Stomach (tissue), 9 donors: ENCODE results near the gene TIMM44. TPM values are rescaled to one million over a fixed set of nuclear protein-coding genes. Genes with fewer than 3 reads are reported as not detected.
A peak's percentile ranks its signal among the peaks of the same experiment; 100 is the strongest.

ENCODE experiments used
- DNase-seq, 2 donors: peaks; one replicate each; pipeline versions ENCODE4 v3.0.0 to v3.0.0-alpha.2; 2013 to 2019
- H3K27ac ChIP-seq, 5 donors: fragments of 200-600 bp in 4 of 5; sonication (generic) in 4 of 5; one replicate each; pipeline ENCODE4 v1.5.1; 2013 to 2019; ENCODE audit warnings: mild to moderate bottlenecking in 1 of 5, moderate library complexity in 1 of 5
- H3K27me3 ChIP-seq, 3 donors: fragments of 200-600 bp; sonication (generic); one replicate each; pipeline ENCODE4 v1.5.1; 2017 to 2019; ENCODE audit warnings: mixed run types in 1 of 3
- H3K36me3 ChIP-seq, 4 donors: fragments of 200-600 bp; sonication (generic); 1 replicate in 3 of 4; 2 replicates in 1 of 4; pipeline ENCODE4 v1.5.1; 2016 to 2019
- H3K4me1 ChIP-seq, 4 donors: fragments of 200-600 bp; sonication (generic); one replicate each; pipeline ENCODE4 v1.5.1; 2016 to 2019
- H3K4me3 ChIP-seq, 4 donors: fragments of 200-600 bp; sonication (generic) in 3 of 4; one replicate each; pipeline ENCODE4 v1.5.1; 2016 to 2019; ENCODE audit warnings: mild to moderate bottlenecking in 1 of 4
- H3K9me3 ChIP-seq, 4 donors: fragments of 200-600 bp; sonication (generic); one replicate each; pipeline ENCODE4 v1.5.1; 2016 to 2019
- EP300 ChIP-seq: sonication (generic); formaldehyde crosslinking; IDR thresholded peaks from one replicate; pipeline ENCODE4 v1.6.1; 2017; ENCODE audit warnings: antibody characterized with exemption
- POLR2A ChIP-seq, 4 donors: fragments of 450-650 bp; IDR thresholded peaks; one replicate each; pipeline ENCODE4 v1.6.1; 2016; ENCODE audit warnings: antibody characterized with exemption in 4 of 4, control low read depth in 2 of 4, mild to moderate bottlenecking in 1 of 4, moderate library complexity in 1 of 4
- POLR2AphosphoS5 ChIP-seq, 3 donors: sonication (generic); formaldehyde crosslinking; IDR thresholded peaks; one replicate each; pipeline ENCODE4 v1.6.1; 2016; ENCODE audit warnings: antibody characterized with exemption in 3 of 3
- WGBS, 5 donors: extraction: QIAGEN DNeasy Blood & Tissue Kit in 3 of 5; methylation state at CpG; one replicate each; pipeline versions ENCODE4 v1.1.5 to v1.1.7; 2013 to 2018; 5-methylcytosine and 5-hydroxymethylcytosine counted together
- intact Hi-C: fragments of 100-400 bp; cut with DNase I; formaldehyde crosslinking; loops from one replicate; pipeline ENCODE4 v1.15.1; 2023; ENCODE audit warnings: low total_unique reads
- polyA plus RNA-seq, 3 donors: library from polyadenylated mRNA; stranded (reverse); fragments of 200-250 nt; gene quantifications; one replicate each; pipeline ENCODE4 v1.2.3, GENCODE V29; 2013
- total RNA-seq, 5 donors: library from RNA; depleted of rRNA; stranded (reverse); fragments of >200 nt; gene quantifications; one replicate each; pipeline versions ENCODE4 v1.1.0 to v1.2.3, GENCODE V29; 2014 to 2016
- TF ChIP-seq, protein P1 (sequence below), 7 experiments: fragments of 450-650 bp in 4 of 7; fragments of 200-600 bp in 3 of 7; sonication (generic) in 3 of 7; IDR thresholded peaks; one replicate each; pipeline ENCODE4 v1.5.1; 2016 to 2019; ENCODE audit warnings: antibody characterized with exemption in 7 of 7, control low read depth in 2 of 7, mild to moderate bottlenecking in 1 of 7
- donor health status: healthy with polysubstance abuse.
- donor health status: Bipolar disorder and iron deficiency.
- donor health status: healthy.

The TIMM44 gene
- total and polyA plus RNA-seq, 8 donors = 41.0 to 123 (median 52.8) TPM

DNA sequence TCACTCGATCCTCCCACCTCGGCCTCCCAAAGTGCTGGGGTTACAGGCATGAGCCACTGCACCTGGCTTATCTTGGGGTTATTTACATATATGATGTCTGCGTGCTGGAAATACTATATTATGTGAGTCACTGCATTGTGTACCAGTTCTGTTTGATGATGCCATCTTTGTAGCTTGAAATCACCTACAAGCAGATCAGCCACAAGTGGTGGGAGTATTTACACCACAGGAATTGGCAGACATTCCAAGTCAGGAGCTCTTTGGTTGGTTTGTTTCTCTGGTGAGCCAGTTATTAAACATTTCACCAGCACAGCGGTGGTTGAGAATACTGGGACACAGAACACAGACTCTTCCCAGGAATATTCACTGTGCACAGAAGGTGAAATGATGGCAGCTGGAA lies 4.5 kb upstream of the TIMM44 start:
- H3K4me3 ChIP-seq = no peak overlapping the region
- intact Hi-C loops = loop anchor here (5.0 kb wide), 1 partner anchor 49 kb away; no protein-coding TSS in a partner anchor
- H3K27me3 ChIP-seq = no peaks in the 10 kb centered on the region
- TF ChIP-seq, protein P1, sequence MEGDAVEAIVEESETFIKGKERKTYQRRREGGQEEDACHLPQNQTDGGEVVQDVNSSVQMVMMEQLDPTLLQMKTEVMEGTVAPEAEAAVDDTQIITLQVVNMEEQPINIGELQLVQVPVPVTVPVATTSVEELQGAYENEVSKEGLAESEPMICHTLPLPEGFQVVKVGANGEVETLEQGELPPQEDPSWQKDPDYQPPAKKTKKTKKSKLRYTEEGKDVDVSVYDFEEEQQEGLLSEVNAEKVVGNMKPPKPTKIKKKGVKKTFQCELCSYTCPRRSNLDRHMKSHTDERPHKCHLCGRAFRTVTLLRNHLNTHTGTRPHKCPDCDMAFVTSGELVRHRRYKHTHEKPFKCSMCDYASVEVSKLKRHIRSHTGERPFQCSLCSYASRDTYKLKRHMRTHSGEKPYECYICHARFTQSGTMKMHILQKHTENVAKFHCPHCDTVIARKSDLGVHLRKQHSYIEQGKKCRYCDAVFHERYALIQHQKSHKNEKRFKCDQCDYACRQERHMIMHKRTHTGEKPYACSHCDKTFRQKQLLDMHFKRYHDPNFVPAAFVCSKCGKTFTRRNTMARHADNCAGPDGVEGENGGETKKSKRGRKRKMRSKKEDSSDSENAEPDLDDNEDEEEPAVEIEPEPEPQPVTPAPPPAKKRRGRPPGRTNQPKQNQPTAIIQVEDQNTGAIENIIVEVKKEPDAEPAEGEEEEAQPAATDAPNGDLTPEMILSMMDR (IDR thresholded peaks at IDR 0.05) = no peak
- TF ChIP-seq POLR2A (IDR thresholded peaks at IDR 0.05) = no peak
- no peak for TF ChIP-seq EP300
- no peak for TF ChIP-seq POLR2AphosphoS5 (IDR thresholded peaks at IDR 0.05)
- H3K9me3 ChIP-seq = no peaks in the 10 kb centered on the region
- WGBS, 5 donors = 82 to 93% (median 86%) methylated on average over 4 of the region's 4 CpGs
- peaks cover under 1 to 13% (median 3%) of the 10 kb centered on the region in 4 donors for H3K4me1 ChIP-seq
- H3K36me3 ChIP-seq = no peaks in the 10 kb centered on the region
- DNase-seq = no peak
- no peak overlapping the region for H3K27ac ChIP-seq

DNA sequence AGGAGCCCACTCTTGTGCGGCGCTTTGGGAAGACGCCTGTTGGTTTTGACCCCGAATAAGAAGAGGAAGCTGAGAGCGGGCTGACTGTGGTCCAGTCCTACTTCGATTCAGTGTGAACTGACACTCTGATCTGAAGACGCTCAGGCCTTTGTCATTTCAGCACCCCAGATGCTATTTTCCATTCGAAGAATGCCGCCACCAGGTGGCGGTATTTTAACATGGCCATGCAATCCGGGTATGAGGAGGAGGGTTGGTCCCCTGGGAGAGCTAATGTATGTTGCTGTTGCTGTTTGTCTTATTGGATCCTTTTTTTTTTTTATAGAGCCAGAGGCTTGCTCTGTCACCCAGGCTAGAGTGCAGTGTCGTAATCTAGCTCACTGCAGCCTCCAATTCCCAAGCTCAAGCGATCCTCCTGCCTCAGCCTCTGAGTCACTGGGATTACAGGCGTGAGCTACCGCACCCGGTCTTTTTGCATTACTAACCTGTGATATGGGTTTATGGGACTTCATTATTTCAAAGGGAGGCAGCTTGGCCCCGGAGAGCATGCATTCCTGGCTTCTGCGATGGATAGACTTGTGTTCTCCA lies 803 bp upstream of the TIMM44 start:
- H3K27me3 ChIP-seq = no peaks in the 10 kb centered on the region
- intact Hi-C loops = no loop called here
- 24 to 31% (median 28%) methylated on average over 17 to 18 of the region's 18 CpGs for WGBS, 5 donors

DNA sequence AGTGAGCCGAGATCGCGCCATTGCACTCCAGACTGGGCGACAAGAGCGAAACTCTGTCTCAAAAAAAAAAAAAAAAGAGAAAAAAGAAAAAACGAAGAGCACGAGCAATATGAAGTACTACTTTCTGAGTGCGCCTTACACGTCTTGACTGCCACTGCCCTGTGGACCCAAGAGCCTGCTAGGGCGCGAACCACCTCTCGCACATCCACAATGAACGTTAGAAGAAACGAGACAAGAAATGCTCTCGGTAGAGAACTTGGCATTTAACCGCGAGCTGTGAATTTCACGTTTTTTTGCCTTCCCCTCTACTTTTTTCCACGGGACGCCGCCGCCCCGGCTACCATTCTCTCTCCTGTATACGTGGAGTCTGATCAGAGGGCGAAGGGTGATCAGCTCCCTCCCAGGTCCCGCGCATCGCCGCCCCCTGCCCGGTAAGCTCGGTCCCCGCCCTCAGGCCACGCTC lies 454 bp downstream of the TIMM44 start:
- TF ChIP-seq EP300 = no peak
- TF ChIP-seq, protein P1 (IDR thresholded peaks at IDR 0.05) = no peak
- TF ChIP-seq POLR2AphosphoS5 (IDR thresholded peaks at IDR 0.05) = no peak
- TF ChIP-seq POLR2A (IDR thresholded peaks at IDR 0.05) = no peak
- intact Hi-C loops = no loop called here
- Histone ChIP-seq H3K4me3 (peak overlapping the region; percentile 70 to 94 (median 81)), H3K4me1 (peaks cover 15 to 45% (median 35%) of the 10 kb centered on the region in 4 donors), H3K9me3 (no peaks in the 10 kb centered on the region), H3K36me3 (peaks cover 13 to 34% (median 32%) of the 10 kb centered on the region in 4 donors), H3K27ac (peak overlapping the region; percentile 95 to 100 (median 99)), H3K27me3 (no peaks in the 10 kb centered on the region)
- no peak for DNase-seq
- 2 to 4% (median 3%) methylated on average over 30 to 33 of the region's 33 CpGs for WGBS, 5 donors

More for the DNA sequence above, 803 bp upstream of the TIMM44 start:
- H3K27ac ChIP-seq = peak overlapping the region; percentile 92 to 100 (median 99)
- H3K4me1 ChIP-seq = peaks cover 15 to 44% (median 32%) of the 10 kb centered on the region in 4 donors
- H3K4me3 ChIP-seq = peak overlapping the region; percentile 70 to 94 (median 81)
- TF ChIP-seq, protein P1 (IDR thresholded peaks at IDR 0.05) = peak in 6 of 7 experiments; percentile 59 to 93 (median 88)
- TF ChIP-seq EP300 (no peak), POLR2AphosphoS5 (IDR thresholded peaks at IDR 0.05) (no peak)
- peaks cover 6 to 22% (median 20%) of the 10 kb centered on the region in 4 donors for H3K36me3 ChIP-seq
- DNase-seq = peak; percentile 91 to 96
- no peaks in the 10 kb centered on the region for H3K9me3 ChIP-seq

DNA sequence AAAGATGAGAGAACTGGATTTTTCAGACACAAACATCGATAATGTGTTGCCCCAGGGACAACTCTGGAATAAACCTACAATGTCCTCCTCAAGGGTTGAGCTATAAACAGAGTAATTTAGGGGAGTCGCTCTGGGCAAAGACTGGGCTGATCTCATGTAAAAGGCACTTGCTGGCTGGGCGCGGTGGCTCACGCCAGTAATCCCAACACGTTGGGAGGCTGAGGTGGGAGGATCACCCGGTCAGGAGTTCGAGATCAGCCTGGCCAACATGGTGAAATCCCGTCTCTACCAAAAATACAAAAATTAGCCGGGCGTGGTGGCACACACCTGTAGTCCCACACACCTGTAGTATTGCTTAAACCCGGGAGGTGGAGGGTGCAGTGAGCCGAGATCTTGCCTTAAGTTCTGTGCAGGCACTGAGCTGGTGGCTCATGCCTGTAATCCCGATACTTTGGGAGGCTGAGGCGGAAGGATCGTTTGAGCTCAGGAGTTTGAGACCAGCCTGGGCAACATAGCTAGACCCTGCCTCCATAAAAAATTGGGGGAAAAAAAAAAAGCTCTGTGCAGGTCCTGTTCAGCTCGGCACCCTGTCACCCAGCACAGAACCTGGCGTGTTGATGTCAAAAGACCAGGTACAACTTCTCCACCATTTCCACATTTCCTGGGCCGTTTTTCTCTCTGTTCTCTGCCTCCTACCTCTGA lies 1.4 kb downstream of the TIMM44 start:
- intact Hi-C loops = no loop called here
- Histone ChIP-seq H3K36me3 (peaks cover 23 to 44% (median 42%) of the 10 kb centered on the region in 4 donors), H3K4me3 (peak overlapping the region; percentile 70 to 94 (median 81)), H3K4me1 (peaks cover 15 to 45% (median 35%) of the 10 kb centered on the region in 4 donors), H3K27ac (peak overlapping the region in 1 of 5 donors; percentile 99), H3K27me3 (no peaks in the 10 kb centered on the region), H3K9me3 (no peaks in the 10 kb centered on the region)
- no peak for DNase-seq
- TF ChIP-seq POLR2A (IDR thresholded peaks at IDR 0.05) (no peak), POLR2AphosphoS5 (IDR thresholded peaks at IDR 0.05) (no peak)
- TF ChIP-seq, protein P1 (IDR thresholded peaks at IDR 0.05) = no peak
- WGBS, 5 donors = 85 to 91% (median 88%) methylated on average over 14 to 19 of the region's 19 CpGs
